ENCODE data around the gene SMO. TPM values are rescaled to one million over a fixed set of nuclear protein-coding genes. Genes with fewer than 3 reads are reported as not detected.
A peak's percentile ranks its signal among the peaks of the same experiment; 100 is the strongest.

Gene SMO
- total RNA-seq, 1 experiment from 2014 or later = not detected

DNA sequence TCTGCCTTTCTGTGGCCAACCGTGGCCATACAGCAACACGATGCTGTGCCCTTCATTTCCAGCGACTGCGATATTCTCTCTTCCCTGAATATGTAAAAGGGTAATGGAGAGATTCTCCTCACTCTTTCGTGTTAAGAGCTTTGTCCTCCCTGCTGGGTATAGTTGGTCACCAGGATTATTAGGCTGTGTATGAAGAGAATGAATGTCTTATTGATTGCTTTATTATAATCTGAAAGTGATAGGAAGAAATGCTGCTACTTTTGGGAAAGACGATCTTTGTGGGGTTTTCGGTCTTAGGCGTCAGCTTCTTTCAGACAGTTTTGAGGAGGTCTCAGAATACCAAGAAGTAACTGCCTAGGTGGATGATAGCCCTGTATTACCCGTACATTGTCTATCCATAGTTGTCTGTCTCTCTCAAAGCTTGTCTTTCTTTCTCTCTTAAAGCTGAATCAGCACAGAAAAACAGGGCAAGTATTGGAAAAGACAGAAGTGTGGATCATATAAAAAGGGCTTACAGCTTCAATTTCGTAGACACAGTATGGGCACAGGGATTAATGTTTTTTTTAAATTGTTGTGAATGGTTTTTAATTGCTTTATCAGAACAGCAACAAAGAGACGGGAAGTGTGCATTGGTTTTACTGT, 37.6 kb downstream of the SMO start:
- H3K27ac Mint-ChIP-seq (ENCODE audit: low read depth, unreplicated experiment) = peak overlapping the region; percentile 100
- DNase-seq (ENCODE audit: unreplicated experiment) = no peak
- BruUV-seq (replicated peaks) = TSS peak; percentile 46
- ChIA-PET CTCF (interaction anchor here (0.6 to 2.4 kb wide), 8 partner anchors 21 to 800 kb away, joined by 3 to 22 read pairs (median 3); no protein-coding TSS in a partner anchor), POLR2A (interaction anchor here (0.6 to 2.5 kb wide), 10 partner anchors 10 to 298 kb away, joined by 3 to 24 read pairs (median 4); no protein-coding TSS in a partner anchor)
- peaks cover 11% of the 10 kb centered on the region for H3K4me1 Mint-ChIP-seq (ENCODE audit: insufficient read depth, unreplicated experiment)
- no peak for TF ChIP-seq CTCF (IDR thresholded peaks at IDR 0.05; ENCODE audit: unreplicated experiment)
- H3K27me3 Mint-ChIP-seq (ENCODE audit: insufficient read depth, unreplicated experiment) = no peaks in the 10 kb centered on the region
- H3K36me3 Mint-ChIP-seq (ENCODE audit: insufficient read depth, unreplicated experiment) = no peaks in the 10 kb centered on the region
- H3K4me3 Mint-ChIP-seq (ENCODE audit: unreplicated experiment) = peak overlapping the region; percentile 94
- H3K9me3 Mint-ChIP-seq (ENCODE audit: unreplicated experiment) = no peaks in the 10 kb centered on the region
- intact Hi-C loops (cut with micrococcal nuclease) = no loop called here

DNA sequence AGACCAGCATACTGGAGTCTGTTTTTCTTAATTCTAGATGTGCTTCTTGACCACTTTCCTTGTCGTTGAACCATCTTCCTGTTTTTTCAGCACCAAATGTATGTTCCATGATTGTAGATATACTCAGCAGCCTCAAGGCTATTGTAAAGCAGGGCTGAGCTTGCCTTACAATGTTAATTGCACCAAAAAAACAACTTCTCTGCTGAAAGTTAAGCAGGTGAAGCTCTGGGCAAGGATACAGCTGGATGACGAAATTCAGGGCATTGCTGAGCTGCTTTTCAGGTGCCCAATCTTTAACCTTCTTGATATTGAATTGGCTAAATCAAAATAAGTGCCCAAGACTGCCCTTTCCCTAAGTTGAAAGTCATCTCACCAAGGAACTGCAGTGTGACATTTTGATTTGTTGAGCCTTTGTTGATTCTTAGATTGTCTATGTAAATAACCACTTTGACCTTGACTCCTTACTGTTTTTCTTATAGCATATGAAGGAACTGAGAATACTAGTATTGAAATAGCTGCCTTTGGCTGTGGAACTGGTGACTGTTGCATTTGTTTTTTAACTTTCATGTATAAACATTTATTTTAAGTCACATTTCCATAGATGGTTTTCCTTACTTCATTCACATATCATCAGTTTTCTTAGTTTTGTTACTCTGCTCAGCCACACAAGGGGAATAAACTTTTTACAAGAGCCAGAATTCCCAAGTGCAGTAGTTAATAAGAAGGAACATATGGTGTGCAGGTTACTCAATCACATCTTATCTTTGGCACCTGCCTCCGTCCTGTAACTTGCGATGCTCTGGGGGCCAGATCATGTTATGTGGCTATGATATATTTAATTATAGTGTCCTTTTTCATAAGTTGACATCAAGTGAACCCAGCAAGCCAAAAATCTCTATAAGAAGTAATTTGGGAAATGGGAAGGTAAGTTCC, 39.5 kb downstream of the SMO start:
- ChIA-PET POLR2A (interaction anchor here (0.6 to 1.9 kb wide), 6 partner anchors 9 to 324 kb away, joined by 3 to 9 read pairs (median 4); no protein-coding TSS in a partner anchor), CTCF (interaction anchor here (0.6 to 2.4 kb wide), 10 partner anchors 9 to 441 kb away, joined by 3 to 22 read pairs (median 4); no protein-coding TSS in a partner anchor)
- peaks cover 11% of the 10 kb centered on the region for H3K4me1 Mint-ChIP-seq (ENCODE audit: insufficient read depth, unreplicated experiment)
- H3K27ac Mint-ChIP-seq (ENCODE audit: low read depth, unreplicated experiment) = no peak overlapping the region
- no peak for DNase-seq (ENCODE audit: unreplicated experiment)
- no peaks in the 10 kb centered on the region for H3K36me3 Mint-ChIP-seq (ENCODE audit: insufficient read depth, unreplicated experiment)
- no peaks in the 10 kb centered on the region for H3K27me3 Mint-ChIP-seq (ENCODE audit: insufficient read depth, unreplicated experiment)
- no peak overlapping the region for H3K4me3 Mint-ChIP-seq (ENCODE audit: unreplicated experiment)
- intact Hi-C loops (cut with micrococcal nuclease) = no loop called here
- no TSS peak for BruUV-seq (replicated peaks)
- H3K9me3 Mint-ChIP-seq (ENCODE audit: unreplicated experiment) = no peaks in the 10 kb centered on the region
- no peak for TF ChIP-seq CTCF (IDR thresholded peaks at IDR 0.05; ENCODE audit: unreplicated experiment)

DNA sequence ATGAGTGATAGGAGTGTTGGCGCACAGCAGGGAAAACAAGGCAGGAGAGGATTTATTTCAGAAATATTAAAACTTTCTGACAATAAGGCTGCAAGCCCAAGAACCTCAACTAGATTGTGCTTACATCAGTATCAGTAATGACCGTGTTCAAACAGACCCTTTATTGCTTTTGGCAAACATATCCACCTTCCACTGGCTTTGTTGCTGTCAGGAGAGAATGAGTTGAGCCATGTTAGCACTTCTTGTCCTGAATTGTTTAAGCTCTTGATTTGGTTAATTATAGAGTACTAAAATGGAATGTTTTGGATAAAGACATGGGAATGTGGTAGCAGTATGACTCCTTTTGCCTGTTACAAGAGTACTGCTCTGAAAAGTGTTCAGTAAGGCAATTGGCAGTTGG, 40.2 kb downstream of the SMO start:
- ChIA-PET CTCF (interaction anchor here (0.6 to 2.0 kb wide), 5 partner anchors 10 to 442 kb away, joined by 3 to 10 read pairs (median 3); no protein-coding TSS in a partner anchor), POLR2A (interaction anchor here (0.6 to 1.9 kb wide), 4 partner anchors 9 to 79 kb away, joined by 3 to 9 read pairs (median 6); no protein-coding TSS in a partner anchor)
- Mint-ChIP-seq H3K36me3 (ENCODE audit: insufficient read depth, unreplicated experiment) (no peaks in the 10 kb centered on the region), H3K27me3 (ENCODE audit: insufficient read depth, unreplicated experiment) (no peaks in the 10 kb centered on the region), H3K4me1 (ENCODE audit: insufficient read depth, unreplicated experiment) (peaks cover 11% of the 10 kb centered on the region), H3K27ac (ENCODE audit: low read depth, unreplicated experiment) (no peak overlapping the region), H3K4me3 (ENCODE audit: unreplicated experiment) (no peak overlapping the region), H3K9me3 (ENCODE audit: unreplicated experiment) (no peaks in the 10 kb centered on the region)
- no TSS peak for BruUV-seq (replicated peaks)
- intact Hi-C loops (cut with micrococcal nuclease) = no loop called here
- no peak for TF ChIP-seq CTCF (IDR thresholded peaks at IDR 0.05; ENCODE audit: unreplicated experiment)
- DNase-seq (ENCODE audit: unreplicated experiment) = no peak

- Mint-ChIP-seq H3K27me3 (ENCODE audit: insufficient read depth, unreplicated experiment) (no peaks in the 10 kb centered on the region), H3K4me3 (ENCODE audit: unreplicated experiment) (no peak overlapping the region), H3K27ac (ENCODE audit: low read depth, unreplicated experiment) (no peak overlapping the region), H3K4me1 (ENCODE audit: insufficient read depth, unreplicated experiment) (peaks cover under 1% of the 10 kb centered on the region), H3K36me3 (ENCODE audit: insufficient read depth, unreplicated experiment) (no peaks in the 10 kb centered on the region), H3K9me3 (ENCODE audit: unreplicated experiment) (no peaks in the 10 kb centered on the region)
- no peak for TF ChIP-seq CTCF (IDR thresholded peaks at IDR 0.05; ENCODE audit: unreplicated experiment)
- intact Hi-C loops (cut with micrococcal nuclease) = no loop called here
- no TSS peak for BruUV-seq (replicated peaks)
- CTCF ChIA-PET = interaction anchor here (0.5 to 3.7 kb wide), 8 partner anchors 9 to 135 kb away, joined by 3 to 25 read pairs (median 4); no protein-coding TSS in a partner anchor
- POLR2A ChIA-PET = interaction anchor here (0.7 kb wide), 1 partner anchor 64 kb away, joined by 3 read pairs; no protein-coding TSS in a partner anchor
- DNase-seq (ENCODE audit: unreplicated experiment) = no peak
These were observed 43.2 kb downstream of the SMO start for GRCh38 chr7:129231666-129232065.
